HL-60 (cell line): ENCODE measurements around the gene CTNND2.
A peak's percentile ranks its signal among the peaks of the same experiment; 100 is the strongest.

Experiments used
- DNase-seq, 2 experiments: peaks; one replicate each; pipeline ENCODE4 v3.0.0-alpha.2; 2010 to 2020; ENCODE audit warnings: low read depth in 1 of 2, low spot score in 1 of 2
- H3K27ac ChIP-seq: fragments of 250-450 bp; sonication (Bioruptor Pico); replicated peaks from 2 replicates; pipeline ENCODE4 v1.5.1; 2020; ENCODE audit warnings: mild to moderate bottlenecking, moderate library complexity
- H3K27me3 ChIP-seq: fragments of 250-450 bp; sonication (Bioruptor Pico); 2 replicates; pipeline ENCODE4 v1.5.1; 2021; ENCODE audit warnings: mild to moderate bottlenecking, moderate library complexity; ENCODE audit not compliant: insufficient read depth, poor library complexity, severe bottlenecking
- H3K4me3 ChIP-seq: replicated peaks from 2 replicates; pipeline ENCODE4 v1.5.1; 2011; ENCODE audit warnings: mild to moderate bottlenecking, control low read depth, low read length; ENCODE audit not compliant: insufficient read depth
- GABPA ChIP-seq: IDR thresholded peaks from 2 replicates; pipeline ENCODE4 v1.6.1; 2012; ENCODE audit warnings: low read depth
- POLR2AphosphoS5 ChIP-seq: IDR thresholded peaks from 2 replicates; pipeline ENCODE4 v1.6.1; 2012; ENCODE audit warnings: low read depth
- SPI1 ChIP-seq: IDR thresholded peaks from 2 replicates; pipeline ENCODE4 v1.6.1; 2012; ENCODE audit warnings: low read depth, mild to moderate bottlenecking, borderline replicate concordance
- TF ChIP-seq, protein P1 (sequence below): IDR thresholded peaks from 2 replicates; pipeline ENCODE4 v1.6.1; 2012; ENCODE audit warnings: low read depth; ENCODE audit not compliant: insufficient replicate concordance
- TF ChIP-seq, protein P2 (sequence below): IDR thresholded peaks from one replicate; pipeline ENCODE4 v1.5.1; 2011; ENCODE audit warnings: low read length, control low read depth, inconsistent platforms; ENCODE audit not compliant: insufficient read depth

The CTNND2 gene

DNA sequence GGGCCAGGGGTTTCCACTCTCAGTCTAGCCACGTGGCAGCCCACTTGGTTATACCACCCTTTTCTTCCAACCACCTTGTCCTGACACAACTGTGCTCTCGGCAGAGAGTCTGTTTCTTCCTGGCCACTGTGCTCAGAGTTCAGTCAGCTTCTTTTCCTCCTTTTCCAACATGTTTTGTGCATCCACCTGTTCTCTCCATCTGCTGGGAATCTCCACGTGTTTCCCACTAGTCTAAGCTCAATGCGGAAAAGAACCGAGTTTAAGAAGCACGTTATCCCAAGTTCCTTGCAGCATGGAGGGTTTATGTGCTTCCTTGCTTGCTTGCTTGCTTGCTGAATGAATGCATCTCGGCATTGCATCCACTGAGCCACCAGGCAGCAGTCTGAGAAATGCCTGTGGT is 599.6 kb downstream of the CTNND2 start:
- Histone ChIP-seq H3K27me3 (no peaks in the 10 kb centered on the region), H3K27ac (no peak overlapping the region), H3K4me3 (no peak overlapping the region)
- no peak for DNase-seq
- TF ChIP-seq SPI1 (no peak), GABPA (no peak), POLR2AphosphoS5 (no peak)
- TF ChIP-seq, protein P1, sequence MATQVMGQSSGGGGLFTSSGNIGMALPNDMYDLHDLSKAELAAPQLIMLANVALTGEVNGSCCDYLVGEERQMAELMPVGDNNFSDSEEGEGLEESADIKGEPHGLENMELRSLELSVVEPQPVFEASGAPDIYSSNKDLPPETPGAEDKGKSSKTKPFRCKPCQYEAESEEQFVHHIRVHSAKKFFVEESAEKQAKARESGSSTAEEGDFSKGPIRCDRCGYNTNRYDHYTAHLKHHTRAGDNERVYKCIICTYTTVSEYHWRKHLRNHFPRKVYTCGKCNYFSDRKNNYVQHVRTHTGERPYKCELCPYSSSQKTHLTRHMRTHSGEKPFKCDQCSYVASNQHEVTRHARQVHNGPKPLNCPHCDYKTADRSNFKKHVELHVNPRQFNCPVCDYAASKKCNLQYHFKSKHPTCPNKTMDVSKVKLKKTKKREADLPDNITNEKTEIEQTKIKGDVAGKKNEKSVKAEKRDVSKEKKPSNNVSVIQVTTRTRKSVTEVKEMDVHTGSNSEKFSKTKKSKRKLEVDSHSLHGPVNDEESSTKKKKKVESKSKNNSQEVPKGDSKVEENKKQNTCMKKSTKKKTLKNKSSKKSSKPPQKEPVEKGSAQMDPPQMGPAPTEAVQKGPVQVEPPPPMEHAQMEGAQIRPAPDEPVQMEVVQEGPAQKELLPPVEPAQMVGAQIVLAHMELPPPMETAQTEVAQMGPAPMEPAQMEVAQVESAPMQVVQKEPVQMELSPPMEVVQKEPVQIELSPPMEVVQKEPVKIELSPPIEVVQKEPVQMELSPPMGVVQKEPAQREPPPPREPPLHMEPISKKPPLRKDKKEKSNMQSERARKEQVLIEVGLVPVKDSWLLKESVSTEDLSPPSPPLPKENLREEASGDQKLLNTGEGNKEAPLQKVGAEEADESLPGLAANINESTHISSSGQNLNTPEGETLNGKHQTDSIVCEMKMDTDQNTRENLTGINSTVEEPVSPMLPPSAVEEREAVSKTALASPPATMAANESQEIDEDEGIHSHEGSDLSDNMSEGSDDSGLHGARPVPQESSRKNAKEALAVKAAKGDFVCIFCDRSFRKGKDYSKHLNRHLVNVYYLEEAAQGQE = no peak
- TF ChIP-seq, protein P2, sequence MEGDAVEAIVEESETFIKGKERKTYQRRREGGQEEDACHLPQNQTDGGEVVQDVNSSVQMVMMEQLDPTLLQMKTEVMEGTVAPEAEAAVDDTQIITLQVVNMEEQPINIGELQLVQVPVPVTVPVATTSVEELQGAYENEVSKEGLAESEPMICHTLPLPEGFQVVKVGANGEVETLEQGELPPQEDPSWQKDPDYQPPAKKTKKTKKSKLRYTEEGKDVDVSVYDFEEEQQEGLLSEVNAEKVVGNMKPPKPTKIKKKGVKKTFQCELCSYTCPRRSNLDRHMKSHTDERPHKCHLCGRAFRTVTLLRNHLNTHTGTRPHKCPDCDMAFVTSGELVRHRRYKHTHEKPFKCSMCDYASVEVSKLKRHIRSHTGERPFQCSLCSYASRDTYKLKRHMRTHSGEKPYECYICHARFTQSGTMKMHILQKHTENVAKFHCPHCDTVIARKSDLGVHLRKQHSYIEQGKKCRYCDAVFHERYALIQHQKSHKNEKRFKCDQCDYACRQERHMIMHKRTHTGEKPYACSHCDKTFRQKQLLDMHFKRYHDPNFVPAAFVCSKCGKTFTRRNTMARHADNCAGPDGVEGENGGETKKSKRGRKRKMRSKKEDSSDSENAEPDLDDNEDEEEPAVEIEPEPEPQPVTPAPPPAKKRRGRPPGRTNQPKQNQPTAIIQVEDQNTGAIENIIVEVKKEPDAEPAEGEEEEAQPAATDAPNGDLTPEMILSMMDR = no peak

DNA sequence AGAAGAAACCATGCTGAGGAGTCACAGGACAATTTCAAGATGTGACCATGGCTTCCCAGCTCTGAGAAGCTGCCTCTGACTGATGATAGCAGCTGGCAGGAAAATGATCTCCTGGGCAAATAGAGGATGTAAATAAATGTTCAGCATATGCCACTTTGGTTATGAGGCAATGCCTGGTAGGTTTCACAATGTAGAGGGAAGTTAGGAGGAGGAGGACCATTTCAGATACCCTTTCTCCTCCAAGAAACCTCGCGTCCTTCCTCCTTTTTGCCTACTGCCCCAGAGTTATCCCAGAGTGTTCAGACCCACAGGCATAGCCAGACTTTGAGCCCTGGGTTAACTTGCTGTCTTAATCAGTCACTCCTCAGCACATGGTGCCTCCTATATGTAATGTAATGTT is 601.6 kb downstream of the CTNND2 start:
- TF ChIP-seq SPI1 = no peak
- TF ChIP-seq, protein P1 = no peak
- TF ChIP-seq, protein P2 = no peak
- no peaks in the 10 kb centered on the region for H3K27me3 ChIP-seq
- H3K4me3 ChIP-seq = no peak overlapping the region
- peak in 1 of 2 experiments; percentile 76 for DNase-seq
- no peak overlapping the region for H3K27ac ChIP-seq

DNA sequence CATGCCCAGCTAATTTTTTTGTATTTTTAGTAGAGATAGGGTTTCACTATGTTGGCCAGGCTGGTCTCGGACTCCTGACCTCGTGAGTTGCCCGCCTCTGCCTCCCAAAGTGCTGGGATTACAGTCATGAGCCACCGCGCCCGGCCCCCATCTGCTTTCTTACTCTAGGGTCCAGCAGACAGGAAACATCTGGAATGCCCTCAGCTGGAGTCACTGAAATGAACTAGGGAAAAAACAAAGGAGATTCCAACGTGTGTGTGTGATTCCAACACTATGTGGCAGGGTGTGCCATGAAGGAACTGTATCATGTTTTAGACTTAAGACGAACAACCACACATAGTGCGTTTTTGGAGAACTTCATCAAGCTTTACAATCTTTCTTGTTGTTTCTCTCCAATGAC is 603.1 kb downstream of the CTNND2 start:
- Histone ChIP-seq H3K4me3 (no peak overlapping the region), H3K27ac (no peak overlapping the region), H3K27me3 (no peaks in the 10 kb centered on the region)
- no peak for DNase-seq
- TF ChIP-seq GABPA (no peak), POLR2AphosphoS5 (no peak), SPI1 (no peak)
- TF ChIP-seq, protein P2 = no peak
- TF ChIP-seq, protein P1 = no peak
